RWPE2 (cell line): ENCODE measurements around the gene COLEC12.

Experiments
- ATAC-seq: fragments of 200-7000 bp; cut with Tn5 transposase; 3 replicates; pipeline ENCODE4 v1.9.1; 2021; ENCODE audit warnings: low read depth
- DNase-seq: peaks from one replicate; pipeline ENCODE4 v3.0.0-alpha.2; 2020; ENCODE audit warnings: low spot score
- H3K27ac ChIP-seq: fragments of 450-650 bp; 2 replicates; pipeline ENCODE4 v1.5.1; 2017; ENCODE audit warnings: mild to moderate bottlenecking; ENCODE audit not compliant: poor library complexity, severe bottlenecking
- H3K27me3 ChIP-seq: fragments of 250-450 bp; sonication (Bioruptor Pico); 2 replicates; pipeline ENCODE4 v1.5.1; 2021; ENCODE audit warnings: mild to moderate bottlenecking, moderate library complexity; ENCODE audit not compliant: insufficient read depth, poor library complexity, severe bottlenecking
- H3K36me3 ChIP-seq: fragments of 250-450 bp; sonication (Bioruptor Pico); 2 replicates; pipeline ENCODE4 v1.5.1; 2020; ENCODE audit warnings: low read depth, mild to moderate bottlenecking, moderate library complexity
- H3K4me1 ChIP-seq: fragments of 250-450 bp; sonication (Bioruptor Pico); 2 replicates; pipeline ENCODE4 v1.5.1; 2021; ENCODE audit warnings: mild to moderate bottlenecking, moderate library complexity; ENCODE audit not compliant: insufficient read depth, poor library complexity, severe bottlenecking
- H3K4me3 ChIP-seq: fragments of 250-450 bp; sonication (Bioruptor Pico); 2 replicates; pipeline ENCODE4 v1.5.1; 2021; ENCODE audit warnings: mild to moderate bottlenecking, moderate library complexity; ENCODE audit not compliant: severe bottlenecking
- H3K9me3 ChIP-seq: fragments of 250-450 bp; sonication (Bioruptor Pico); 2 replicates; pipeline ENCODE4 v1.5.1; 2021; ENCODE audit warnings: mild to moderate bottlenecking, moderate library complexity; ENCODE audit not compliant: severe bottlenecking
- CTCF ChIP-seq: fragments of 450-650 bp; IDR thresholded peaks from one replicate; pipeline ENCODE4 v1.5.1; 2017; ENCODE audit warnings: mild to moderate bottlenecking, moderate library complexity; ENCODE audit not compliant: poor library complexity, severe bottlenecking

Gene COLEC12

DNA sequence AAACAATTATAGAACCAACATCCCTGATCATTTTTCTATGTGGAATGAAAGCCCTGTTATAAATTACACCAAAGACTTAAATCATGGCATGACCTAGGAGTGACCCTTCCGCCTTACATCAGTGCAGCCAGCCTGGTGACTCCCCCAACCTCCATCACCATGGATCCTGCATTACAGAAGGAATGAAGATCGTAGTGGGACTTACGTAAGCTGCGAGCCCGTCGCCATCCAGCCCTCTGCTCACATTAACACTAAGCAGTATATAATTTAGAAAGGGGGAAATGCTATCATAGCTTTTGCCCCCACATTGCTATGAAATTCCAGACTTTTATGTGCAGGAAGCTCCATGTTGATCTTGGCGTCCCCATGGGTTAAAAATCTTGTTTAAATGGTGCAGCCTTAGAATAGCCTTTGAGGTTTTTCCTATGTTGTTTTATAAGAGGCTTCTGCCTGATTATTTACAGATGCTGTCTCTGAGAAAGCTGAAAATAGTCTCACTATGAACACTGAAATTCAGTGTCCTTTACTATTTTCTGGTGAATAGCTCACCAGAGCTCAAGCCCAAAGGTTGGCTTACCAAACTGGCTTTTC is 76.3 kb downstream of the COLEC12 start:
- Histone ChIP-seq H3K27ac (no peak overlapping the region), H3K27me3 (no peaks in the 10 kb centered on the region), H3K4me1 (no peaks in the 10 kb centered on the region), H3K9me3 (no peaks in the 10 kb centered on the region), H3K36me3 (no peaks in the 10 kb centered on the region), H3K4me3 (no peak overlapping the region)
- TF ChIP-seq CTCF = no peak
- ATAC-seq = no peak
- DNase-seq = no peak

DNA sequence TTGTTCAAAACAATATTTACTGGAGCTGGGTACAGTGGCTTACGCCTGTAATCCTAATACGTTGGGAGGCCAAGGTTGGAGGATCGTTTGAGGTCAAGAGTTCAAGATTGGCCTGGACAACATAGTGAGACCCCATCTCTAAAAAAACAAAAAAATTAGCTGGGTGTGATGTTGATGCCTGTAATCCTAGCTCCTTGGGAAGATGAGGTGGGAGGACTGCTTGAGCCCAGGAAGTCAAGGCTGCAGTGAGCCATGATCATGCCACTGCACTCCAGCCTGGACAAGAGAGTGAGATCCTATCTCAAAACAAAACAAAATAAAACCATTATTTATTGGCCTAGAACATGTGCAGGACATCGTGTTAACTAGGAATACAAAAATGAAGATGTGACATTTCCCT is 77.5 kb downstream of the COLEC12 start:
- H3K27me3 ChIP-seq = no peaks in the 10 kb centered on the region
- no peaks in the 10 kb centered on the region for H3K36me3 ChIP-seq
- H3K4me1 ChIP-seq = no peaks in the 10 kb centered on the region
- ATAC-seq (no peak), DNase-seq (no peak)
- TF ChIP-seq CTCF = no peak
- no peak overlapping the region for H3K4me3 ChIP-seq
- H3K27ac ChIP-seq = no peak overlapping the region
- H3K9me3 ChIP-seq = no peaks in the 10 kb centered on the region

DNA sequence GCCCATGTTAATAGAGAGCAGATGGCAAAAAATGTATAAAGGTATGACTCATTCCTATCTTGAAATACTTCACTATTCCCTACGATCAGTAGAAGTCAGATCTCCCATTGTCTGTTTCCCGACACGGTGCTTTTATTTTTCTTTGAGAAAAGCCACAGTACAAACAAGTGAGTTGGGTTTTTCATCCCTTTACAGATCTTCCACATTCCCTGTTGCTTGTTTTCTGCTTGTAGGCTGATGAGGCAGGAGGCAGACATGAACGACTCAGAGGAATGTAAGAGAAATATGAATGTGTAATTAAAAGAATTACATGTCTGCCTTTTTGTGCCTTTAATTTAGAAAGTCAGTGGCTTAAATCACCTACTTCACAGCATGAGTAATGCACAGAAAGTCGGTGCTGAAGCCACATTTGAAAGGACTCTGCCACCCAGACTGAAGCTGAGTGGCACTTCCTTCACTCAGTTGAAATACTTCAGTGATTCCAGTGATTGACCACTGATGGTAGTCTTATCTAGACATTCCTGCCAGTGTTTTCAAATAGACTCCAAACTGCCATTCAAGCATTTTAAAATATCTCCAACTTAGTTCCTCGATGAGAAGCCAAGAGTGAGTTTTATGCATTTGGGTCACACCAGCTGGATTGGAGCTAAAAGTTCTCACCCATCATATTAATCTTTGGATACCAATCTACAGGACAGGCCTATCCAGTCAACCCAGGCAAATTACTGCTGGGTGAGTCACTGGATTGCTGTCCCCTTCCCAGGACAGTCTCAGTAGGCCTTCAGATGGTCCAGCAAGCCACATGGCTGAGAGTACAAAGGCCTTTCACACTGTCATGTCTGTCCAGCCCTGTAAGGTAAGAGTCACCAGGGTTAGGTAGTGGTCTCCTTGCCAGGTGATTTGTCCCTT is 79.0 kb downstream of the COLEC12 start:
- DNase-seq (no peak), ATAC-seq (peak; percentile 41; the same call in 1 of the 3 replicates)
- TF ChIP-seq CTCF = no peak
- no peak overlapping the region for H3K27ac ChIP-seq
- no peaks in the 10 kb centered on the region for H3K27me3 ChIP-seq
- H3K4me3 ChIP-seq = no peak overlapping the region
- H3K36me3 ChIP-seq = no peaks in the 10 kb centered on the region
- H3K9me3 ChIP-seq = no peaks in the 10 kb centered on the region
- H3K4me1 ChIP-seq = peaks cover under 1% of the 10 kb centered on the region

- peaks cover 8% of the 10 kb centered on the region for H3K4me1 ChIP-seq
- no peak overlapping the region for H3K4me3 ChIP-seq
- no peaks in the 10 kb centered on the region for H3K27me3 ChIP-seq
- TF ChIP-seq CTCF = no peak
- no peaks in the 10 kb centered on the region for H3K9me3 ChIP-seq
- no peaks in the 10 kb centered on the region for H3K36me3 ChIP-seq
- ATAC-seq = no peak
- no peak overlapping the region for H3K27ac ChIP-seq
- no peak for DNase-seq
Measured at GRCh38 chr18:420661-421246, 79.7 kb downstream of the COLEC12 start.
